ENCODE data around the gene BTBD10. TPM values are rescaled to one million over a fixed set of nuclear protein-coding genes. Genes with fewer than 3 reads are reported as not detected.

BTBD10 gene
- total RNA-seq, 4 donors from 2014 or later = 44.1 to 65.1 (median 50.4) TPM

DNA sequence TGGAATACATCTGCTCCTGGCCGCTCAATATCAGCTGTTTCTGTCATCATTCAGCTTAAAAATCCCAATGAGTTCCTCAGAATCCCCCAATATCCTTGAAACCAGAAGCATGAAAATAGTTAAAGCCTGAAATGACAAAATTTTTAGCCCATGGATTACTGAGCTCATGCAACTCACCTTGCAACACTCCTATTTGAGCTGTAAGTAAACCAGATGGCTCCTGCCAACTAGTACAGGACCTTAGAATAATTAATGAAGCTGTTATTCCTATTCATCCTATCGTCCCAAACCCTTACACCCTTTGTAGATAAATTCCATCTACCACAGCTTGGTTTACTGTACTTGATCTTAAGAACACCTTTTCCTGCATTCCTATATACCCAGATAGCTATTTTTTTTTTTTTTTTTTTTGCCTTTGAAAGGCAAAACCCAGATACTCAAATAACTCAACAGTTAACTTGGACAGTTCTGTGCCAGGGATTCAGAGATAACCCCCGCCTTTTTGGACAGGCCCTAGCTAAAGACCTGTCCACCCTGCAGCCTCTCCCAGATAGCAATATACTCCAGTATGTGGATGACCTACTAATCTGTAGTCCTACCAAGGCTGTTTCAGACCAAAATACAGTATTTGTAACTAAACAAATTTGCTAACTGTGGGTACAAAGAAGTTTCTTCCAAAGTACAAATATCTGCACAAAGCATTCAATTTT, 10.1 kb upstream of the BTBD10 start:
- H3K36me3 ChIP-seq = no peaks in the 10 kb centered on the region
- H3K4me3 ChIP-seq = no peak overlapping the region
- H3K9me3 ChIP-seq = no peaks in the 10 kb centered on the region
- ATAC-seq = no peak
- H3K4me1 ChIP-seq = no peaks in the 10 kb centered on the region
- 46 to 89% methylated on average over 3 of the region's 3 CpGs for WGBS, 2 donors (ENCODE audit: low coverage in 1 of 2)
- H3K27ac ChIP-seq = no peak overlapping the region
- H3K27me3 ChIP-seq = peaks cover 10% of the 10 kb centered on the region
- TF ChIP-seq EP300 (IDR thresholded peaks at IDR 0.05) = no peak
- TF ChIP-seq POLR2AphosphoS5 (IDR thresholded peaks at IDR 0.05) = no peak
- no peak for TF ChIP-seq CTCF (IDR thresholded peaks at IDR 0.05)
- TF ChIP-seq POLR2A (IDR thresholded peaks at IDR 0.05) = no peak

DNA sequence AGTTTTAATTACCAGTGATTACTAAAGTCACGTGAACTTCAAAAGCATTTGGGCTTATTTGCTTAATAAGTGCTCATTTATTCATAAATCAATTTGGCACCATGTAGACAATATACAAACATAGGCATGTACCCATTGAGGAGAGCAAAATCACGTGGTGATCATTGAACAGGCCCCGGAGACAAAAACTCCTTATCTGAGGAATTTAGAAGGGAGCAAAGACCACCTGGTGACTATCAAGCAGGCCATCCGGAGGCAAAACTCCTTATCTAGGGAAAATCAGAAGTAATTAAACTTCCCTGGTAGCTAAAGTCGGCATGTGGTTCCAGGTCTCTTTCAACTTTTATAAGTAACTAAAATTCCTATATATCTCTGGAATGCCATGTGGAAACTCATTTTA, 5.7 kb upstream of the BTBD10 start:
- H3K4me1 ChIP-seq = peaks cover 2 to 4% (median 2%) of the 10 kb centered on the region in 3 donors
- WGBS, 2 donors (ENCODE audit: low coverage in 1 of 2) = 28 to 69% methylated on average over 5 of the region's 5 CpGs

DNA sequence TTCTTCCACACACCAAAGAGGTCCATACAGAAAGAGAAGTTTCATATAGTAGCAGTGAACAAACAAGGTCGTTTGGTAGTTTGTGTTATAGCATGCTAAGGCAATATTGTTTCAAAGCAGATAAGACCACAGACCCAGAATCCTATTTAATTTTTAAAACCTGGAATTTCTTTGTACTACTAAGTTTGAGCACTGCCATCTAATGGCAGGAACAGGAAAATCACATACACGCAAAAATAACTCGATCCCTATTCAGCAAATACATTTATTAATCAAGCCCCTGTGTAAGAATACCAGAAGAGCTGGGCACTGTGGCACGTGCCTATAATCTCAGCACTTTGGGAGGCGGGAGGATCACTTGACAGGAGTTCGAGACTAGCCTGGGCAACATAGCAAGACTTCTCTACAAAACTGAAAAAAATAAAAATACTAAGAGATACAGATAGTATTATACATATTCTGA, 2.9 kb upstream of the BTBD10 start:
- Histone ChIP-seq H3K36me3 (no peaks in the 10 kb centered on the region), H3K9me3 (no peaks in the 10 kb centered on the region), H3K27ac (no peak overlapping the region), H3K4me1 (peaks cover 5 to 22% (median 11%) of the 10 kb centered on the region in 3 donors), H3K4me3 (no peak overlapping the region), H3K27me3 (peaks cover 10% of the 10 kb centered on the region)
- peak; percentile 35 to 64 (median 44) for TF ChIP-seq CTCF (IDR thresholded peaks at IDR 0.05)
- TF ChIP-seq EP300 (IDR thresholded peaks at IDR 0.05) = no peak
- no peak for TF ChIP-seq POLR2AphosphoS5 (IDR thresholded peaks at IDR 0.05)
- no peak for TF ChIP-seq POLR2A (IDR thresholded peaks at IDR 0.05)
- no peak for ATAC-seq
- WGBS, 2 donors (ENCODE audit: low coverage in 1 of 2) = 2 to 13% methylated on average over 6 of the region's 6 CpGs

More for the DNA sequence above, 5.7 kb upstream of the BTBD10 start:
- Histone ChIP-seq H3K27me3 (peaks cover 10% of the 10 kb centered on the region), H3K9me3 (no peaks in the 10 kb centered on the region), H3K4me3 (no peak overlapping the region), H3K27ac (no peak overlapping the region), H3K36me3 (no peaks in the 10 kb centered on the region)
- TF ChIP-seq EP300 (IDR thresholded peaks at IDR 0.05) (no peak), POLR2A (IDR thresholded peaks at IDR 0.05) (no peak), CTCF (IDR thresholded peaks at IDR 0.05) (no peak), POLR2AphosphoS5 (IDR thresholded peaks at IDR 0.05) (no peak)
- ATAC-seq = no peak

- no peaks in the 10 kb centered on the region for H3K36me3 ChIP-seq
- WGBS, 2 donors (ENCODE audit: low coverage in 1 of 2) = 30 to 52% methylated on average over 7 to 11 of the region's 12 CpGs
- peak overlapping the region; percentile 51 to 89 for H3K4me3 ChIP-seq
- TF ChIP-seq POLR2A (IDR thresholded peaks at IDR 0.05) (no peak), EP300 (IDR thresholded peaks at IDR 0.05) (no peak), POLR2AphosphoS5 (IDR thresholded peaks at IDR 0.05) (no peak), CTCF (IDR thresholded peaks at IDR 0.05) (no peak)
- peaks cover 5 to 22% (median 14%) of the 10 kb centered on the region in 3 donors for H3K4me1 ChIP-seq
- no peaks in the 10 kb centered on the region for H3K9me3 ChIP-seq
- H3K27me3 ChIP-seq = no peaks in the 10 kb centered on the region
- H3K27ac ChIP-seq = peak overlapping the region; percentile 44 to 96 (median 93)
- ATAC-seq = no peak
Observed at GRCh38 chr11:13463779-13464290, 813 bp upstream of the BTBD10 start.

Measured in gastroesophageal sphincter (tissue), 4 donors.